Mesenchymal stem cell (in vitro differentiated cells and primary cell): ENCODE results near the gene CAMKMT.

Experiments used
- DNase-seq: peaks from one replicate; pipeline ENCODE4 v3.0.0-alpha.2; 2013
- H2AFZ ChIP-seq: one replicate; pipeline ENCODE4 v1.6.1; 2013; ENCODE audit warnings: low read depth, mild to moderate bottlenecking, control low read depth, inconsistent platforms, low read length, moderate library complexity
- H2AK5ac ChIP-seq: 2 replicates; pipeline ENCODE4 v1.6.1; 2013; ENCODE audit warnings: low read length, moderate library complexity, mild to moderate bottlenecking, inconsistent platforms; ENCODE audit not compliant: severe bottlenecking
- H2BK120ac ChIP-seq: one replicate; pipeline ENCODE4 v1.6.1; 2013; ENCODE audit warnings: low read depth, mild to moderate bottlenecking, inconsistent platforms, low read length, moderate library complexity
- H2BK12ac ChIP-seq, 2 experiments: one replicate each; pipeline ENCODE4 v1.6.1; 2013; ENCODE audit warnings: inconsistent platforms in 2 of 2, low read length in 2 of 2, mild to moderate bottlenecking in 2 of 2, moderate library complexity in 2 of 2, control low read depth in 1 of 2
- H2BK15ac ChIP-seq: one replicate; pipeline ENCODE4 v1.6.1; 2013; ENCODE audit warnings: mild to moderate bottlenecking, low read depth, inconsistent platforms; ENCODE audit not compliant: poor library complexity, severe bottlenecking
- H2BK5ac ChIP-seq: 2 replicates; pipeline ENCODE4 v1.6.1; 2013; ENCODE audit warnings: low read depth, mild to moderate bottlenecking, low read length, control low read depth, inconsistent platforms; ENCODE audit not compliant: poor library complexity, severe bottlenecking
- H3K14ac ChIP-seq, 2 experiments: one replicate each; pipeline ENCODE4 v1.6.1; 2013; ENCODE audit warnings: inconsistent platforms in 2 of 2, low read length in 2 of 2, control low read depth in 1 of 2, mild to moderate bottlenecking in 1 of 2, moderate library complexity in 1 of 2
- H3K18ac ChIP-seq, 2 experiments: one replicate each; pipeline ENCODE4 v1.6.1; 2013; ENCODE audit warnings: inconsistent platforms in 2 of 2, low read length in 2 of 2, control low read depth in 1 of 2, low read depth in 1 of 2, mild to moderate bottlenecking in 1 of 2
- H3K23ac ChIP-seq, 2 experiments: one replicate each; pipeline ENCODE4 v1.6.1; 2013; ENCODE audit warnings: inconsistent platforms in 2 of 2, low read length in 2 of 2, mild to moderate bottlenecking in 2 of 2, moderate library complexity in 2 of 2, control low read depth in 1 of 2
- H3K27ac ChIP-seq: 2 replicates; pipeline ENCODE4 v1.5.1; 2013; ENCODE audit warnings: mild to moderate bottlenecking, moderate library complexity, low read length, control low read depth, inconsistent platforms; ENCODE audit not compliant: poor library complexity, severe bottlenecking
- H3K27me3 ChIP-seq, 2 experiments: 2 replicates each; pipeline versions ENCODE4 v1.6.1 to v1.7.0; 2013; ENCODE audit warnings: low read length in 2 of 2, mild to moderate bottlenecking in 2 of 2, moderate library complexity in 2 of 2, control low read depth in 1 of 2, inconsistent platforms in 1 of 2; ENCODE audit not compliant: control insufficient read depth in 1 of 2, insufficient read depth in 1 of 2
- H3K36me3 ChIP-seq, 2 experiments: 2 replicates each; pipeline versions ENCODE4 v1.6.1 to v1.7.0; 2013; ENCODE audit warnings: low read length in 2 of 2, control low read depth in 1 of 2, inconsistent platforms in 1 of 2, low read depth in 1 of 2, mild to moderate bottlenecking in 1 of 2; ENCODE audit not compliant: insufficient read depth in 2 of 2, control insufficient read depth in 1 of 2
- H3K4ac ChIP-seq, 2 experiments: one replicate each; pipeline ENCODE4 v1.6.1; 2013; ENCODE audit warnings: inconsistent platforms in 2 of 2, low read length in 2 of 2, mild to moderate bottlenecking in 2 of 2, moderate library complexity in 2 of 2, control low read depth in 1 of 2, low read depth in 1 of 2
- H3K4me1 ChIP-seq: 2 replicates; pipeline ENCODE4 v1.6.1; 2013; ENCODE audit warnings: low read depth, low read length, control low read depth; ENCODE audit not compliant: control insufficient read depth, insufficient read depth
- H3K4me2 ChIP-seq: 2 replicates; pipeline ENCODE4 v1.6.1; 2013; ENCODE audit warnings: low read length, mild to moderate bottlenecking, inconsistent platforms; ENCODE audit not compliant: poor library complexity, severe bottlenecking
- H3K4me3 ChIP-seq, 2 experiments: 2 replicates each; pipeline versions ENCODE4 v1.5.1 to v1.7.0; 2013; ENCODE audit warnings: low read length in 2 of 2, mild to moderate bottlenecking in 2 of 2, control low read depth in 1 of 2, low read depth in 1 of 2; ENCODE audit not compliant: insufficient read depth in 1 of 2
- H3K79me1 ChIP-seq: replicated peaks from 2 replicates; pipeline ENCODE4 v1.6.1; 2013; ENCODE audit warnings: mild to moderate bottlenecking, control low read depth, low read length, inconsistent platforms; ENCODE audit not compliant: poor library complexity, severe bottlenecking
- H3K9ac ChIP-seq: 2 replicates; pipeline ENCODE4 v1.7.0; 2013; ENCODE audit warnings: mild to moderate bottlenecking, low read length, moderate library complexity
- H3K9me3 ChIP-seq: 2 replicates; pipeline ENCODE4 v1.7.0; 2013; ENCODE audit warnings: mild to moderate bottlenecking, low read length; ENCODE audit not compliant: control insufficient read depth
- H4K8ac ChIP-seq: one replicate; pipeline ENCODE4 v1.6.1; 2013; ENCODE audit warnings: inconsistent platforms, mild to moderate bottlenecking, low read length, moderate library complexity
- H4K91ac ChIP-seq: one replicate; pipeline ENCODE4 v1.6.1; 2013; ENCODE audit warnings: mild to moderate bottlenecking, low read length, inconsistent platforms
- WGBS: methylation state at CpG from one replicate; pipeline ENCODE4 v1.1.7; 2013; ENCODE audit warnings: mixed read lengths; 5-methylcytosine and 5-hydroxymethylcytosine counted together

The CAMKMT gene

DNA sequence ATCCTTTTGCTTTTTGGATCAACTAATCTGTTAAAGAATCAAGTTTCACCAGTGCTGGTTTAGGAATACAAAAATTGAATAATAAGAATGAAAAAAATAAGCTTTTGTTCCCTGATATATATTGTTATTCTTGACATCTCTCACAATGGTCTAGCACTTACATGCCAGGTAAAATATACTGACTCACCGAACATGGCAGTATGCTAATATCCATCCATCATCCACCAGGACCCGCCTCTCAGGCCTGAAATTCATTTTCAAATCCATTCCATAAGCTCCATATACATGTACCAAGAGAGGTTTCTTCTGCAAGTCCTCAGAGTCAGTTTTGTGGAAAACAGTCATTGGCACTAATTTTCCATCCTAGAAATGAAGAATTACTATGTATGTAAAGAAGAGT lies 33.0 kb upstream of the CAMKMT start:
- Histone ChIP-seq H3K18ac (no peak overlapping the region), H3K23ac (no peak overlapping the region), H3K4ac (no peak overlapping the region), H2BK5ac (no peak overlapping the region), H2BK15ac (no peak overlapping the region), H3K27me3 (no peaks in the 10 kb centered on the region), H2AK5ac (no peak overlapping the region), H2BK12ac (no peak overlapping the region), H3K4me1 (peaks cover 16% of the 10 kb centered on the region), H3K27ac (no peak overlapping the region), H2BK120ac (no peak overlapping the region), H3K9me3 (no peaks in the 10 kb centered on the region), H3K36me3 (peaks cover 6 to 75% of the 10 kb centered on the region in 2 experiments), H3K4me2 (no peak overlapping the region), H4K91ac (no peak overlapping the region), H4K8ac (no peak overlapping the region), H3K14ac (no peak overlapping the region), H2AFZ (no peak overlapping the region), H3K79me1 (peaks cover 7% of the 10 kb centered on the region), H3K9ac (no peak overlapping the region), H3K4me3 (no peak overlapping the region)
- no peak for DNase-seq
- 98% methylated on average over 2 of the region's 2 CpGs for WGBS

DNA sequence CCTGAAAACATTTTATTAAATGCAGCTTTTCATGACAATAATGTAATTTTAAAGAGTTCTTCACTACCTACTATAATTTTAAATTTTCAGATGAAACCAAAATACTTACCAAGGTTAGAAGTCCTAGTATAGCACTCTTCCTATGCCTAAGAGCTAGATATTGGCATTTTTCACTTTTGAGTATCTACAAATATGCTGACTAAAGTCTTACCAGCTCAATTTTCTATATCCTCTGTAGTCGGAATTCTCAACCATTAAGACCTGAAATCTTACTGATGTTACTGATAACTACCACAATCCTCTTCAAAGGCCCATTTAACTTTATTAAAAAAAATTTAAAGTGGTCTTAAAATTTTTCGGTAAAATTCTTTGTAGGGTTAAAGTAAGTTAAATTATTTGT lies 32.4 kb upstream of the CAMKMT start:
- Histone ChIP-seq H3K4me1 (peaks cover 16% of the 10 kb centered on the region), H2BK120ac (no peak overlapping the region), H2BK12ac (no peak overlapping the region), H2BK15ac (no peak overlapping the region), H3K79me1 (peaks cover 6% of the 10 kb centered on the region), H3K23ac (no peak overlapping the region), H3K27ac (no peak overlapping the region), H3K4ac (no peak overlapping the region), H2BK5ac (no peak overlapping the region), H3K9ac (no peak overlapping the region), H4K91ac (no peak overlapping the region), H2AFZ (no peak overlapping the region), H3K4me2 (no peak overlapping the region), H3K18ac (no peak overlapping the region), H3K9me3 (no peaks in the 10 kb centered on the region), H3K14ac (no peak overlapping the region), H4K8ac (no peak overlapping the region), H3K36me3 (peaks cover 6 to 75% of the 10 kb centered on the region in 2 experiments), H3K4me3 (no peak overlapping the region), H2AK5ac (no peak overlapping the region), H3K27me3 (no peaks in the 10 kb centered on the region)
- WGBS: 100% methylated on average over 1 of the region's 2 CpGs
- DNase-seq: no peak

DNA sequence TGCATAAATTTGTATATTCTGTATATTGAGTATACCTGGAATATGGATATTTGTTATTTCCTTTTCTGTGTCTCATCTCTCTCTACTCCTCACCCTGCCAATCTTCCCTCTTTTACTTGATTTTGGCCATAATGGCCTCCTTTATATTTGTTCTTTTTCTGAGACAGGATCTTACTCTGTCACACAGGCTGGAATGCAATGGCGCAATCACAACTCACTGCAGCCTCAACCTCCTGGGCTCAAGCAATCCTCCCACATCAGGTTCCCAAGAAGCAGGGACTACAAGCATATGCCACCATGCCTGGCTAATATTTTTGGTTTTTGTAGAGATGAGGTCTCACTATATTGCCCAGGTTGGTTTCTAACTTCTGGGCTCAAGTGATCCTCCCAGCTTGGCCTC lies 30.9 kb upstream of the CAMKMT start:
- no peak overlapping the region for H3K14ac ChIP-seq
- peak; percentile 23 for DNase-seq
- no CpG with 5 or more reads among the region's 1 CpG for WGBS
- no peaks in the 10 kb centered on the region for H3K9me3 ChIP-seq
- no peak overlapping the region for H2AFZ ChIP-seq
- H3K4me1 ChIP-seq: peaks cover 10% of the 10 kb centered on the region
- no peak overlapping the region for H2BK120ac ChIP-seq
- H3K79me1 ChIP-seq: peaks cover 8% of the 10 kb centered on the region
- H3K4me2 ChIP-seq: no peak overlapping the region
- no peak overlapping the region for H2BK12ac ChIP-seq
- H3K27me3 ChIP-seq: no peaks in the 10 kb centered on the region
- H3K18ac ChIP-seq: peak overlapping the region in 1 of 2 experiments; percentile 21
- H3K4me3 ChIP-seq: no peak overlapping the region
- H4K91ac ChIP-seq: no peak overlapping the region
- H3K9ac ChIP-seq: no peak overlapping the region
- no peak overlapping the region for H2BK5ac ChIP-seq
- no peak overlapping the region for H2AK5ac ChIP-seq
- no peak overlapping the region for H3K4ac ChIP-seq
- no peak overlapping the region for H3K23ac ChIP-seq
- no peak overlapping the region for H3K27ac ChIP-seq
- H2BK15ac ChIP-seq: no peak overlapping the region
- H3K36me3 ChIP-seq: peaks cover 6 to 74% of the 10 kb centered on the region in 2 experiments
- no peak overlapping the region for H4K8ac ChIP-seq

DNA sequence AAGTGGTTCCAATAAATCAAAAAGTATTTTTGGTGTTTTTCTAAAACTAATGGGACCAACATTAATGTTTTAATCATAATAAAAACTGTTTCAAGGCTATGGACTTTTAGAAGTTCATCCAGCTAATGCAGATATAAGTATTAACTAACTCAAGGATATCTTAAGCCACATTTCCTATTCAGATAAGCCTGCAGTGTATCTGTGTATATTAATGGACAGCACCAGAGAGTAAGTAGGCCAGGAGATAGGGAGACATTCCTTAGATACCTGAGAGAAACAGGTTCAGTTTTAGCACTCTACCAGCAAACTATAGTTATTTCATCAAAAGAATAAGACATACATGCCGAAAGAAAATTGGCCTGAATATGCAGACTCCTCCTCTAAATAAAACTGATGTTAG lies 27.8 kb upstream of the CAMKMT start:
- H3K36me3 ChIP-seq: peaks cover 13 to 81% of the 10 kb centered on the region in 2 experiments
- H4K8ac ChIP-seq: no peak overlapping the region
- H3K23ac ChIP-seq: no peak overlapping the region
- WGBS: 100% methylated on average over 1 of the region's 1 CpG
- H3K9me3 ChIP-seq: no peaks in the 10 kb centered on the region
- H2BK12ac ChIP-seq: no peak overlapping the region
- H2BK15ac ChIP-seq: no peak overlapping the region
- H2BK5ac ChIP-seq: no peak overlapping the region
- no peak for DNase-seq
- H3K4ac ChIP-seq: no peak overlapping the region
- H3K14ac ChIP-seq: no peak overlapping the region
- H3K4me2 ChIP-seq: no peak overlapping the region
- no peaks in the 10 kb centered on the region for H3K4me1 ChIP-seq
- no peak overlapping the region for H2AK5ac ChIP-seq
- H3K4me3 ChIP-seq: no peak overlapping the region
- H2AFZ ChIP-seq: no peak overlapping the region
- no peak overlapping the region for H3K9ac ChIP-seq
- no peak overlapping the region for H3K27ac ChIP-seq
- H3K79me1 ChIP-seq: peaks cover 13% of the 10 kb centered on the region
- H3K18ac ChIP-seq: no peak overlapping the region
- no peak overlapping the region for H2BK120ac ChIP-seq
- no peak overlapping the region for H4K91ac ChIP-seq
- H3K27me3 ChIP-seq: no peaks in the 10 kb centered on the region
